Thoracic aorta (tissue), 2 donors: ENCODE results near the gene NOTCH4. TPM values are rescaled to one million over a fixed set of nuclear protein-coding genes. Genes with fewer than 3 reads are reported as not detected.

Source experiments
- ATAC-seq: fragments of 150-250 bp; one replicate; pipeline ENCODE4 v1.8.0; 2017; ENCODE audit warnings: low read depth; ENCODE audit not compliant: insufficient number of reproducible peaks, low FRiP score
- DNase-seq: peaks from one replicate; pipeline ENCODE4 v3.0.0-alpha.2; 2020; ENCODE audit warnings: low spot score
- H3K27ac ChIP-seq, 2 donors: fragments of 200-600 bp; sonication (generic); 1 replicate in 1 of 2; 2 replicates in 1 of 2; pipeline ENCODE4 v1.5.1; 2016; ENCODE audit warnings: mild to moderate bottlenecking in 2 of 2, moderate library complexity in 2 of 2
- H3K27me3 ChIP-seq: fragments of 200-600 bp; sonication (generic); replicated peaks from 2 replicates; pipeline ENCODE4 v1.6.0; 2016; ENCODE audit warnings: mild to moderate bottlenecking; ENCODE audit not compliant: insufficient read depth
- H3K36me3 ChIP-seq: fragments of 200-600 bp; sonication (generic); one replicate; pipeline ENCODE4 v1.5.1; 2016
- H3K4me1 ChIP-seq, 2 donors: fragments of 200-600 bp; sonication (generic); 1 replicate in 1 of 2; 2 replicates in 1 of 2; pipeline versions ENCODE4 v1.5.1 to v1.6.0; 2016; ENCODE audit warnings: low read depth in 2 of 2, mild to moderate bottlenecking in 1 of 2; ENCODE audit not compliant: control insufficient read depth in 1 of 2
- H3K4me3 ChIP-seq: fragments of 200-600 bp; sonication (generic); 2 replicates; pipeline ENCODE4 v1.5.1; 2016; ENCODE audit warnings: mild to moderate bottlenecking
- H3K9me3 ChIP-seq: fragments of 200-600 bp; sonication (generic); 2 replicates; pipeline ENCODE4 v1.5.1; 2016
- CTCF ChIP-seq: fragments of 200-600 bp; sonication (generic); IDR thresholded peaks from one replicate; pipeline ENCODE4 v1.5.1; 2019; ENCODE audit warnings: antibody characterized with exemption
- total RNA-seq, 2 donors: library from RNA; depleted of rRNA; stranded (reverse); fragments of >200 nt; gene quantifications; one replicate each; pipeline versions ENCODE4 v1.1.0 to v1.2.3, GENCODE V29; 2016

Gene NOTCH4
- total RNA-seq, 2 donors from 2014 or later: 23.6 to 26.0 TPM

DNA sequence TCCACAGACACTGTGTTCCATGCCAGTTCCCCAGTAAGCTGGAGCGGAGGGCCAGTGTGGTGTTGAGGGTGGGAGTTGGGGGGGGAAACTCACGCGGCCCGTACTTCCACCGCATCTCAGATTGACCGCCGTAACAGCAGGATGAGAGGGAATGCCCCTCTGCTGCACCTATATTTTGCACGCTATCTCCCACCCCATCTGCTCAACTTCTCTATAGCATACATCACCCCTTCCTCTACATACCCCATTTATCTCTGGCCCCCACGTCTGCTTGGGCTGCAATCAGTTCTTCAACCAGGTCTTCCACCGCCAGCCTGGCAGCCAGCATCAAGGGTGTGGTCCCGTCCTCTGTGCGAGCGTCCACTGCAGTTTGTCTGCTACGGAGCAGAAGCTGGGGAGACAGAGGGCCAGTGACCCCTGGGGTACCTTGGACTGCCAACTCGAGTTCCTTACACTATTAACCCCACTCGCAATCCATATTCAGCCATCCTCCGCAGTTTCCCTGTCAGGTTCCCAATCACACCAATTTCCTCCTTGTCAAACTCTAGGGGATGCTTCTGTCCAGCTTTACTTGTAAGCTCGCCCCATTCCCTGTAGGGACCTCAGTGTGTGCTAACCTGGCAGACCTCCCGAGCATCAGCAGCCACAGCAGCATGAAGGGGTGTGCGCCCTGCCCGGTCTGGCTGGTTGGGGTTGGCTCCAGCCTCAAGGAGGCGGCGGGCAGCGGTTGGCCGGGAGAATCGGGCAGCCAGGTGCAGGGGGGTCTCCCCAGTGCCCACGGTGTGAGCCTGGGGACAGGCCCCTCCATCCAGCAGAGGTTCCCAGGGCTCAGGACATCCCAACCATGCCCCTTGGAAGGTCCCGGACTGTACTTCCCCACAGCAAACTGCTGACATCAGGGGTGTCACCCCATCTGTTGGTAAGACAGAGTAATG is 26.9 kb downstream of the NOTCH4 start:
- Histone ChIP-seq H3K36me3 (no peaks in the 10 kb centered on the region), H3K9me3 (no peaks in the 10 kb centered on the region), H3K4me1 (peaks cover 11 to 18% of the 10 kb centered on the region in 2 donors), H3K27me3 (no peaks in the 10 kb centered on the region), H3K4me3 (peak overlapping the region; percentile 96), H3K27ac (peak overlapping the region; percentile 98 to 100)
- ATAC-seq: no peak
- DNase-seq: no peak
- no peak for TF ChIP-seq CTCF

GRCh38 chr6:32195902-32196681 is 27.8 kb downstream of the NOTCH4 start:
- H3K4me1 ChIP-seq: peaks cover 14 to 24% of the 10 kb centered on the region in 2 donors

GRCh38 chr6:32195652-32195901 is 28.3 kb downstream of the NOTCH4 start:
- ATAC-seq: peak; percentile 86
- H3K4me1 ChIP-seq: peaks cover 17 to 27% of the 10 kb centered on the region in 2 donors

More at GRCh38 chr6:32195902-32196681, 27.8 kb downstream of the NOTCH4 start:
- no peaks in the 10 kb centered on the region for H3K9me3 ChIP-seq
- H3K36me3 ChIP-seq: no peaks in the 10 kb centered on the region
- peak; percentile 1 for TF ChIP-seq CTCF
- peak overlapping the region; percentile 98 to 100 for H3K27ac ChIP-seq
- peak; percentile 74 for DNase-seq
- peak; percentile 16 for ATAC-seq
- H3K27me3 ChIP-seq: no peaks in the 10 kb centered on the region
- peak overlapping the region; percentile 96 for H3K4me3 ChIP-seq

DNA sequence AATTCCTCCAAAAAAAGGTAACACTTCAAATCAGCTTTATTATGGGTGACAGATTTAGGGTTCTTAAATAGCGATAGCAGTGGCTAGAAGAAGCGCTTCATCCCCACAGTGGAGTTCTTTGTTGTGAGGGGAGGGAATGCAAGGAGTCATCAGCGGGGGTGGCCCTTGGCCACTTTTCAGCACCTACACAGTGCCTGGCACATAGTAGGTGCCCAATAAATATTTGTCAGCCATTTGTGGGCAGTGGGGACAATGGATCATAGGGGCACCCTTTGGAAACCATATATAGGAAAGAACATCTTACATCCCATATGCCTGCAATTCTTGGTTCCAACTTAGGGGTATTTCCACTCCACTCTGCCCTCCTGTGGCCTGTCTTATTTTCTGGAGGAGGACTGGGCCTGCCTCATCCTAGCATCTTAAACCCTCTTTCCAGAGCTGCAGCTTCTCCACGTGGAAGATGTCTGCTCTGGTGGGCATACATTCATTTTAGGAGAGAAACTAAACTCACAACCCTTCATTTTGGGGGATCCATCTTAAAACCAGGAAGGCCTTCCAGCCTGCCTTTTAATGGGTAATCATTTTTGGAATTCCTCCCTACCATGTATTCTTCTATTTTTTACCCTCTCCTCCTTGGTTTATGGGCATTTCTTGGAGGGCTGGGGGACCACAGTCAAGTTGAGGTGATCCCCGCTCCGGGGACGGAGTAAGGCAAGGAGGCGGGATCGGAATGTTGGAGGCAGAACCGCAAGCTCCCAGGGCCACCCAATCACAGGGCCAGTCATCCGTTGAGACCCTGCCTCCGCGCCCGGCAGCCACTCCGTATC is 28.8 kb downstream of the NOTCH4 start:
- Histone ChIP-seq H3K27ac (peak overlapping the region; percentile 84 to 100), H3K9me3 (no peaks in the 10 kb centered on the region), H3K4me1 (peaks cover 17 to 27% of the 10 kb centered on the region in 2 donors), H3K36me3 (no peaks in the 10 kb centered on the region), H3K27me3 (no peaks in the 10 kb centered on the region), H3K4me3 (peak overlapping the region; percentile 66)
- ATAC-seq (no peak), DNase-seq (no peak)
- peak; percentile 38 for TF ChIP-seq CTCF

More at GRCh38 chr6:32195652-32195901, 28.3 kb downstream of the NOTCH4 start:
- Histone ChIP-seq H3K9me3 (no peaks in the 10 kb centered on the region), H3K4me3 (peak overlapping the region; percentile 96), H3K27me3 (no peaks in the 10 kb centered on the region), H3K27ac (peak overlapping the region; percentile 98 to 100), H3K36me3 (no peaks in the 10 kb centered on the region)
- peak; percentile 28 for TF ChIP-seq CTCF
- peak; percentile 100 for DNase-seq
